Neutrophil (primary cell): ENCODE data around the gene HCRTR1.

Source experiments
- H3K27ac ChIP-seq: fragments of 200-600 bp; sonication (generic); 2 replicates; pipeline ENCODE4 v1.5.1; 2016; ENCODE audit warnings: mild to moderate bottlenecking, moderate library complexity
- H3K27me3 ChIP-seq: fragments of 200-600 bp; sonication (generic); 2 replicates; pipeline ENCODE4 v1.6.0; 2016; ENCODE audit warnings: mild to moderate bottlenecking
- H3K36me3 ChIP-seq: fragments of 200-600 bp; sonication (generic); 2 replicates; pipeline ENCODE4 v1.5.1; 2017
- H3K4me1 ChIP-seq, 2 experiments: fragments of 200-600 bp in 1 of 2; sonication (generic) in 1 of 2; 1 replicate in 1 of 2; 2 replicates in 1 of 2; pipeline versions ENCODE4 v1.5.1 to v1.6.1; 2013 to 2016; ENCODE audit warnings: low read depth in 1 of 2, low read length in 1 of 2, mild to moderate bottlenecking in 1 of 2, moderate library complexity in 1 of 2; ENCODE audit not compliant: control insufficient read depth in 1 of 2, insufficient read depth in 1 of 2
- H3K4me3 ChIP-seq, 2 experiments: fragments of 200-600 bp in 1 of 2; sonication (generic) in 1 of 2; 1 replicate in 1 of 2; 2 replicates in 1 of 2; pipeline ENCODE4 v1.5.1; 2013 to 2016; ENCODE audit warnings: low read depth in 1 of 2, low read length in 1 of 2, mild to moderate bottlenecking in 1 of 2, moderate library complexity in 1 of 2
- H3K9me3 ChIP-seq: fragments of 200-600 bp; sonication (generic); 2 replicates; pipeline ENCODE4 v1.5.1; 2016
- CTCF ChIP-seq: fragments of 200-600 bp; sonication (generic); IDR thresholded peaks from 2 replicates; pipeline ENCODE4 v1.5.1; 2016; ENCODE audit warnings: antibody characterized with exemption

Gene HCRTR1

GRCh38 chr1:31650161-31651088 lies 32.9 kb downstream of the HCRTR1 start:
- Histone ChIP-seq H3K27ac (no peak overlapping the region), H3K9me3 (no peaks in the 10 kb centered on the region), H3K4me1 (peaks cover 7 to 15% of the 10 kb centered on the region in 2 experiments), H3K36me3 (no peaks in the 10 kb centered on the region), H3K27me3 (no peaks in the 10 kb centered on the region), H3K4me3 (no peak overlapping the region)
- TF ChIP-seq CTCF, result no peak

- H3K4me3 ChIP-seq, result no peak overlapping the region
- no peak for TF ChIP-seq CTCF
- H3K9me3 ChIP-seq, result no peaks in the 10 kb centered on the region
- H3K36me3 ChIP-seq, result no peaks in the 10 kb centered on the region
- H3K4me1 ChIP-seq, result peaks cover 7 to 17% of the 10 kb centered on the region in 2 experiments
- no peaks in the 10 kb centered on the region for H3K27me3 ChIP-seq
- no peak overlapping the region for H3K27ac ChIP-seq
Measured at GRCh38 chr1:31651089-31651420, 33.6 kb downstream of the HCRTR1 start.

- Histone ChIP-seq H3K4me3 (no peak overlapping the region), H3K27me3 (no peaks in the 10 kb centered on the region), H3K36me3 (no peaks in the 10 kb centered on the region), H3K4me1 (peaks cover 14 to 24% of the 10 kb centered on the region in 2 experiments), H3K9me3 (no peaks in the 10 kb centered on the region), H3K27ac (no peak overlapping the region)
- no peak for TF ChIP-seq CTCF
Measured at GRCh38 chr1:31651766-31652165, 34.3 kb downstream of the HCRTR1 start.

- Histone ChIP-seq H3K36me3 (no peaks in the 10 kb centered on the region), H3K27me3 (no peaks in the 10 kb centered on the region), H3K4me3 (no peak overlapping the region), H3K4me1 (peaks cover 27 to 36% of the 10 kb centered on the region in 2 experiments), H3K9me3 (no peaks in the 10 kb centered on the region), H3K27ac (no peak overlapping the region)
- no peak for TF ChIP-seq CTCF
Measured at GRCh38 chr1:31652891-31653499, 35.5 kb downstream of the HCRTR1 start.

GRCh38 chr1:31653717-31654473 lies 36.4 kb downstream of the HCRTR1 start:
- H3K27ac ChIP-seq, result no peak overlapping the region
- no peaks in the 10 kb centered on the region for H3K36me3 ChIP-seq
- peaks cover 36 to 45% of the 10 kb centered on the region in 2 experiments for H3K4me1 ChIP-seq
- no peaks in the 10 kb centered on the region for H3K27me3 ChIP-seq
- no peak for TF ChIP-seq CTCF
- no peaks in the 10 kb centered on the region for H3K9me3 ChIP-seq
- no peak overlapping the region for H3K4me3 ChIP-seq
